HG02885 (cell line): Measurements from ENCODE around the gene NPAS3.

Experiments
- ATAC-seq: cut with Tn5 transposase; IDR thresholded peaks from one replicate; pipeline ENCODE4 v1.9.1; 2021; ENCODE audit warnings: mild to moderate bottlenecking; ENCODE audit not compliant: unreplicated experiment, poor library complexity

The NPAS3 gene

DNA sequence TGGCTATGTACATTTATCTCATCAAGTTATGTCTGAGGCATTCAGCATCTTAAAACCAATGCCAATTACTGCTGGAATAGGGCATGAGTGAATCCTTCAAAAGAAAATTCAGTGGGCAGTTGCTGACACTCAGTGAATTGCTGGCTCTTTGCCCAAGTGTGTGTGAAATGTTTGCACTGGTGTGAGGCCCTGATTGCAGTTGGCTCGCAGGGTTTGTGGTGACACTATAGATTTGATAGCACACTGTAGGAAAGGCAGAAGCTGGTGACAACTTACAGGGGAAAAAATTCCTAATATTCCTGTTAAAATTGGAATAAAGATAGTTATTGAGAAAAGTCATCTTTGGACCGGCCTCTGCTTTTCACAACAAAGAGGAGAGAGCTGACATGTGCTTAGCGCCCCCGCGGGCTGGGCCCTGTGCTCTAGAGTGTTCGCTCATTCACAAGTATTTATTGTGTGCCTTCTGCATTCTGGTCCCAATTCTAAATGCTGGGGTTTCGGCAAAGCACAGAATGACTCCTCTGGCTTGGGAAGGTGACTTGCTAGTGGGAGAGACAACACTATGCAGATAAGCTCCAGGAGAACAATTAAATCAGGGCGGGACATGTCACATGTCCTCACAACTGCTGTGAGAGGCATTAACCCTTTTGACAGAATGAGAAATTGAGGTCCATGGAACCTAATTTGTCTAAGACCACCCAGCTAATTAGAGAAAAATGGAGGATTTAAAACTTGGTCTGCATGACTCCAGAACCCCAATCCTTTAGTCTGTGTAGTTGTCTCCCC lies 418.7 kb downstream of the NPAS3 start:
- no peak for ATAC-seq

DNA sequence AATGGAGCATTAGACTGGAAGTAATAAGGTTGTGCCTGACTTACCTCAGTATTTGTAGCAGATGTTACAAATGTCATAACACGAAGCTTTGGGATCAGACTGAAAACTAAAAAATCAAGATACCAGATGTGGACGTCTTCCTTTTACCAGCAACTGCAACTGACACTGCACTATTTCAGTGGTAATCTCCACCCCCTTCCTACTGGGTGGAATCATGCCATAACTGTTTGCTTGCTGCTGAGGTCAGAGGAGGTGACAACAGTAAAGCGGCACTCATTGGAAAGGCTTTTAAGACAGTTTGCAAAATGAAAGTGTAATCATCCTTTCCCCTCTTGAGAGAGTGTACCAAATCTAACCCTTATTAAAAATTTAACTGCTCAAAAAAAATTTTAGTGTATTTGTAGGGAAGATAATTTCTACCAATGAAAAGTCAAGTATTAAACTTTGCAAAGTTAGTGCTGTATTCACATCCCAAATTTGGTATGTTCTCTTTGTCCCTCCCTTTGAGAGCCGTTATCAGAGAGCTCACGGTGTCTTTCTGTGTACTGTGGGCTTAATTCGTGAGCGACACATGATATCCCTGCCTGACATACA lies 420.7 kb downstream of the NPAS3 start:
- no peak for ATAC-seq

DNA sequence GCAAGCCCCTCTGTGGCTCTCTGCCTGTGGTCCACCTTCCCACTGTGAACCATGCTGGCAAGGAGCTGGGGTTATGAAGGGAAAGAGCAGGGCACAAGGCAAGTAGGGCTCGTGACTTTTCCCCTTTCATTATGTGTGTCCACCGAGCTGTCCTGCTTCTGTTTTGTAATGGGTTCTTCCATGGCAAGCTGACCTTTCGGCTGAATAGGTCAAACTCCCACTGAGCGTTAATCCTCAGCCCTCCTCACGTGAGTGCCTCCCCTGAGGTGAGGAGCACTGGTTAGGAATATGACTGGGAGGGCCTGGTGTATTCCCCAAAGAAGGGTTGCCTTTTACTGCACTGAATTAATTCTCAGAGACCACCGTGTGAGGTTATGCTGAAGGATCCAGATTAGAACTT lies 424.3 kb downstream of the NPAS3 start:
- ATAC-seq = no peak

DNA sequence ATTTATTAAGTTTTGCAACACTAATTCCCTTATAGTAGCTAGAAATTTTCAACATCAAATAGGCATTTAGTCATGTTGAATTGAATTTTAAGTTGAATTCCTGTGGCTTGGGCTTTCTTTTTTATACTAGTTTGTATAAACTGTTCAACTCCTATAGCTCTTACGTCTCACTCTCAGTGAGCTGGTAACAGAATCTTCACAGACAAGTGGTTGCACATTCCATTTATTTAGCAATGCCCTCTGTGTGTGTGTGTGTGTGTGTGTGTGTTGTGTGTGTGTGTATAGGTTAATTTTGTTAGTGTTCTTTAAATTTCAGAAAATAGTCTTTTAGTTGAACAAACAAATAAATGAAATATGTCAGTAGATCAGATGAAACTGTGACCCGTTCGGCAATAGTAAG lies 425.0 kb downstream of the NPAS3 start:
- ATAC-seq = no peak

GRCh38 chr14:33364466-33364865 lies 425.8 kb downstream of the NPAS3 start:
- no peak for ATAC-seq

GRCh38 chr14:33369041-33369440 lies 430.4 kb downstream of the NPAS3 start:
- no peak for ATAC-seq

GRCh38 chr14:33369972-33370371 lies 431.3 kb downstream of the NPAS3 start:
- ATAC-seq = peak; percentile 98

DNA sequence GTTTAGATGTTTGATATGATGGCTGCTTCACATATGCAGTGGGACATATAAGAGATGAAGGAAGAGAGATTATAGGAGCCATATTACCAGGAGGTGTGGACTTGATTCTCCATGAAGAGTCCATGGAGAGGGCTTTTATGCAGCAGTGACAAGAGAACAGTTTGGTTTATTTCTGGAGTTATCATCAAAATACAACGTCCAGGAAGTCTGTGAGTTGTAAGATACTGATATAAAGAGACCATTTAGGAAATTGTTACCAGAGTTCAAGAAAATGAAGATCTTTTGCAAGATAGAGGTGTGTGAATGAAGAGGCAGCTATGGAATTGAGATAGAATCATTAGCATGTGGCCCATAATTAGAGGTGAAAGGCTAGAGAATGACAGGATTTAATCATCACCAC lies 431.7 kb downstream of the NPAS3 start:
- peak; percentile 4 for ATAC-seq

DNA sequence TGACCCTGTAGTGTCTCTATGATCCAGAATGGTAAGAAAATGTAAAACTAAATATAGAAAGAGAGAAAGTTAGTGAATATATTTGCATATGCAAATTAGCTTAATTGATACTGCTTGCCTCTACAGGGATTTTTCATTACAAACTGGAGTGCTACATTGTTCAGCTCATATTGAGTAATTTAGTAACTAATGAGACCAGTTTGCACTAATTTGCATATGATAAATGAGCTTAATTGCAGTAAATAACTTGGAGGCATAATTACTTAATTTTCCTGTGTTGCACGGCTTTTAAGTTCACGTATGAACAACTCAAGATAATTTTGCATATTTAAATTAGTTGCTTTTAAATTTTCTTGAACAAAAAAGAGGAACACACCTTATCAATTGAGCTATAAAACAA lies 436.5 kb downstream of the NPAS3 start:
- ATAC-seq = no peak

DNA sequence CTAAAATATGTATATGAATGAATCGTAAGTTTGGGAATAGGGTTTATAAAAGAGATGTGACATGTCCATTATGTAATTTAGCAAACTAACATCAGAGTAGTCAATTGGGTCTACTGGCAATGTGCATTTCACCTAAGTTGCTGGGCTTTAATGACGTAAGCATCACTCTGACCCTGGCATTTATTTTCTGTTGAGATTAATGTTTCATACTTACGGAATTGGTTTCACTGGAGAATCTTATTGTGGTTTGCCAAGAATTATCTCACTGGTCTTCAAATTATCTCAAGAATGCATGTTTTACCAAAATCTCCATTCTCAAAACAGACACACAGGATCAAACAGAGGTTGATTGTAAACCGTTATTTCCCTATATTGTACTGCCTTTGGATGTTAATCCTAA lies 437.1 kb downstream of the NPAS3 start:
- ATAC-seq = no peak

GRCh38 chr14:33376510-33376909 lies 437.8 kb downstream of the NPAS3 start:
- ATAC-seq = no peak

DNA sequence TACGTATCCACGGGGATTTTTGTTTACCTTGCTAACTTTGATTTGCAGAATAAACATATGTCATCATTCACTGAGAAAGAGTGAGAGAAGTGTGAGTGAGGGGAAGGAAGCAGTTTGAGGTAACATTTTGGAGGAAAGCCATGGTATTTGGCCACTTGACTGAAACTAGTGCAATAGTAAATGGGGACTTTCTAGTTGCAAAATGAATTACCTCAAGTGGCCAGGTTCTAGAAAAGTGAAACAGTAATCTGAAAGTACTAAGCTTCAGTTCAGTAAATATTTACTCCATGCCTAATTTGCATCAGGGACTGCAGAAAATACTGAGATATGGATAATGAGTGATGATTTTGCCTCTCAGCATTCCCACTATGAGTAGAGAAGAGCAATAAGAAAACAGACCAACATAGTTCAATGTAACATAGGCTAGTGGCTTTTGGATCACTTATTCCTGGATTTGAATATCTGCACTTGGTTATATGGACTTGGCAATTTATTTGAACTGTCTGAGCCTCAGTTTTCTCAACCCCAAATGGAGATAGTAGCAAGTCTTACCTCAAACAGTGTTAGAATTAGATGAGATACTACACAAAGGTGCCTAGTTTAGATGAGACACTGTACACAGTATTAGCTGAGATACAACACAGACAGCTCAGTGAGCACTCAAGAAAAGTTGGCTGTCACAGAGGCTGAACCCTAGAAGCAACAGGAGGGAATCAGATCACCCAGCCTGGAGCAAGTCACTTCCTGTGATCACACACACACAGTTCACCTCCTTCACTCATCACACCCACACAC lies 439.1 kb downstream of the NPAS3 start:
- peak; percentile 81 for ATAC-seq

DNA sequence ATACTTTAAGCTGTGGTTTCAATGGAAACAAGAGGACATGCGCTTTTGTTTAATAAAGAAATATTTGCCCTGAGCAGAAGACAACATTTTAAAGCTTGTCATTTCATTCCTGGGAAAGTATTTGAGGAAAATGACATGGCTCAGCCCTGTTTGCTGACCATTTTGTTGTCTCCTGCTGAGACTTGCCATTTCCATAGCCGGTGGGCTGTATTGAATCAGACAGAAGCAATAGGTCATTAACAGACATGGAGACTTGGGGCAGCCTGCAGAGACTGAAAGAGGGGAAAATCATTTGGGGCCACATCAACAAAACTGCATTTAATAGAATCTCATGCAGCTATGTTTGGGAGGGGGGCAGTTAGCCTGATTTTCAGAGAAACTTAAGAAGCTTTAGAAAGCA lies 443.0 kb downstream of the NPAS3 start:
- ATAC-seq = no peak

DNA sequence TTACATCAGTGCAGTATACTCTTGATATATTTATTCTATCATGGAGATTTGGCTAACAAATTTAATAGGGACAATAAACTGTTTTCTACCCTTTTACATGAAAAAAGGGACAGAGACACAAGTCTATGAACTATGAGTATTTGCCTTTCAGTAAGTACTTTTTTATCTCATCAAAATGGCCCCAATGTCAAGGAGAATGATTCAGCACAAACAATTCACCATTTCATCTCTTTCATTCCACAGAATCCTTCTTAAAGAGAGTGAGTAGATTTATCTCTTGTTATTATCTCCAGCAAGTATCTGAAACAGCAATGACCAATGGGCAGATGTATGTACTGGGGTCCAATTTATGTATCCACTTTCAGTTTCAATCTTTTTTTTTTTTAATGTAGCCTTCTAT lies 447.5 kb downstream of the NPAS3 start:
- no peak for ATAC-seq

DNA sequence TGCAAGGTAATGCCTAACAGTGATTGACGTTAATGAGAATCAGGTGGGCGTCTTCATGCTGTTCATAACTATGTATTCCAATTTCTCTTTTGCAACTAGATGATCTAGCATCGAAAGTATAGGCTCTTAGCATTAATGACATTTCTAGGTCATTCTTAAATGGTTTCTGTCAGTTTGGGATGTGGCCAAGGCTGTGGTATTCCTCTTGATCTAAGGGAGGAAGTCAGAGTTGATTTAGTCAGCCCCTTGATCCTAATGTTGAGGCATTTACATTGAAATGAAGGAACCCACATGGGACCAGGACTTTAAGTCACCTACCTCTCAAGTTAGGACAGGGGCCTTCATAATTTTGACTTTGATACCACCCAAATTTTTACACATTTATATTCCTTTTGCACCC lies 448.1 kb downstream of the NPAS3 start:
- ATAC-seq = no peak

GRCh38 chr14:33390335-33390734 lies 451.7 kb downstream of the NPAS3 start:
- ATAC-seq = no peak

- no peak for ATAC-seq
Observed at GRCh38 chr14:33393231-33393894, 454.7 kb downstream of the NPAS3 start.

DNA sequence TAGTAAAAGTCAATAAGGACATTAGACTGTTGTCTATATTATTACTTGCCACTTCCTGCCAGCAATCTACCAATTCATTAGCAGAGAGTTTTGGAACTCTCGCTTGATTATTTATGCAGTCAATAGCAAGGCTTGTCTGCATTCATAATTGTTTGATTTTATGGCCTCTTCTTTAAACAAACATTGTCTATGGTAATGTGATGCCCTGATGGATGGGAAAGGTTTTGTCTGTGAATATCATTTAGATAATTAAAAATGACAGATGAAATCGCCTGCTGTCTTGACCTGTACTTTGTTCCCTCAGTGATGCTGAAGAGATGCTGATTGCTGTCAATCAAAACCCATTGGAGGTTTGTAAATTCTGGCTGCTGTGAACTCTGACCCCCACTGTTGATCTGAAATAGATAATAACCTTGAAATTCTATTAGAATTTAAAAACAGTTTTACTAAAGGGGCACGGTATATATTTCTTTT lies 455.3 kb downstream of the NPAS3 start:
- no peak for ATAC-seq

GRCh38 chr14:33401311-33401710 lies 462.6 kb downstream of the NPAS3 start:
- ATAC-seq = no peak

- ATAC-seq = no peak
Observed at GRCh38 chr14:33402604-33403003, 463.9 kb downstream of the NPAS3 start.

DNA sequence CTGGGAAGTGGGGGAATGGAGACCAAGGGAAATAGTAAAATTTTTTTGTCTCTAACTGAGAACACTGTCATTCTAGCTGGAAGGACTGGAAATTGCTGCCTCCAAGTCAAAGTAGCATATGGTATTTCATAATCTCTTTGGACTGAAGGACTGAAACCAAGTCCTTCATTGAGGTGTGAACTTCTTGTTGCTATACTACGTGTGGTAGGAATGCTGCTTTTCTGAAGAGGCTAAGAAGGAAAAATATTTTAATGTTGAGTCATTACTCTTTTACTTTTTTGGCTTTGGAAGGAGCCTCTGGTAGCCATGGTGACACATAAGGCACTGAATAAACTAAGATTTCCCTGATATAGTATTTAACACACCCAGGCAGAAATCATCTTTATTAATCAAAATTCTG lies 465.4 kb downstream of the NPAS3 start:
- no peak for ATAC-seq
